HG03159 (cell line): ENCODE results near the gene ALDH1A2.
"Not testable (repeated sequence)": the region's sequence is repeated elsewhere in the genome, so short reads cannot be mapped to it uniquely, and the experiment has no call there.

Experiments used
- ATAC-seq: cut with Tn5 transposase; IDR thresholded peaks from one replicate; pipeline ENCODE4 v1.9.1; 2021; ENCODE audit warnings: mild to moderate bottlenecking, moderate library complexity; ENCODE audit not compliant: unreplicated experiment

Gene ALDH1A2

DNA sequence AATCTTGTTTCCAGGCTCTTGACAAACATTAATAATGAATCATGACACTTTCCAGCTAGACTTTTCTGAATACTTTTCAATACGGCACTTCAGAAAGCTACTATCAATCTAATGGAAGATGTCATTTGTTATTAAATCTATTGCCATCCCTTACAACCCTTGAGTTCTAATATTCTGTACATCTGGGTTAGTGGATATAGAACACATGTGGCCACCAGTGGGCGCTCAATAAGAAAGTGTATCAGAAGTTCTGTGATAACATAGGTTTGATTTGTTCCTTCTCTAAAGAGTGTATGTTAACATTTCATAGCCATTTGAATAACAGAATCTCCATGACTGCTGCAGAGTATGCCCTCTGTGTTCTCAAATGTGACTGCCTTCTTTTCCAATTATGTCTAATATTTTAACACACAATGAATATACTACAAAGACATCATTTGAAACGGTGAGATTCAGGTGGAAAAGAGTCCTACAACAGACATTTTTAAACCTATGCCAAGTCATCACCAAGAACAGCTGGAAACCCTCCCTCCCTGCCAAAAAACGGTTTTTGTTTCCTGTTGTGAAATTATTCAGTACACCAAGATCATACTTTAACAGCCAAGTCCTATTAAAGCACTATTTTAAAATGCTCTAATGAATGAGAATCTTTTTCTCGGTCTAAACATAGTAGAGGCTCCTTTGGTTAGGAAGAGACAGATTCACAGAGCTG lies 22.2 kb downstream of the ALDH1A2 start:
- no peak for ATAC-seq

DNA sequence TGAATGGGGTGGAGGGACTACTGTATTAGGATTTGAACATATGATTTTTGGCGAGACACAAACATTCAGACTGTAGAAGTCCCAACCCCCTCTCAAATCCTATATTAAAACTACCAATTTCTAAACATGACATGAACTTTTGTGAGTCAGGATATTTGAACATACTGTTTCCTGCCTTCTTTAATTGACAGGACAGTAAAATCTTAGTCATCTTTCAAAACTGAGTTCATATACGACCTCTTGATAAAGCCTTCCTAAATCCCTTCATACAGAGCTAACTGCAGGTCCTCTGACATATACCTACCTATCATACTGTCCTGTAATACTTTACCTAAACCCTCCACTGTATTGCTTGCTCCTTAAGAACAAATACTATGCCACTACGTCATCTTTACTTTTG lies 23.5 kb downstream of the ALDH1A2 start:
- no peak for ATAC-seq

- no peak for ATAC-seq
Measured at GRCh38 chr15:58040150-58040549, 25.4 kb downstream of the ALDH1A2 start.

DNA sequence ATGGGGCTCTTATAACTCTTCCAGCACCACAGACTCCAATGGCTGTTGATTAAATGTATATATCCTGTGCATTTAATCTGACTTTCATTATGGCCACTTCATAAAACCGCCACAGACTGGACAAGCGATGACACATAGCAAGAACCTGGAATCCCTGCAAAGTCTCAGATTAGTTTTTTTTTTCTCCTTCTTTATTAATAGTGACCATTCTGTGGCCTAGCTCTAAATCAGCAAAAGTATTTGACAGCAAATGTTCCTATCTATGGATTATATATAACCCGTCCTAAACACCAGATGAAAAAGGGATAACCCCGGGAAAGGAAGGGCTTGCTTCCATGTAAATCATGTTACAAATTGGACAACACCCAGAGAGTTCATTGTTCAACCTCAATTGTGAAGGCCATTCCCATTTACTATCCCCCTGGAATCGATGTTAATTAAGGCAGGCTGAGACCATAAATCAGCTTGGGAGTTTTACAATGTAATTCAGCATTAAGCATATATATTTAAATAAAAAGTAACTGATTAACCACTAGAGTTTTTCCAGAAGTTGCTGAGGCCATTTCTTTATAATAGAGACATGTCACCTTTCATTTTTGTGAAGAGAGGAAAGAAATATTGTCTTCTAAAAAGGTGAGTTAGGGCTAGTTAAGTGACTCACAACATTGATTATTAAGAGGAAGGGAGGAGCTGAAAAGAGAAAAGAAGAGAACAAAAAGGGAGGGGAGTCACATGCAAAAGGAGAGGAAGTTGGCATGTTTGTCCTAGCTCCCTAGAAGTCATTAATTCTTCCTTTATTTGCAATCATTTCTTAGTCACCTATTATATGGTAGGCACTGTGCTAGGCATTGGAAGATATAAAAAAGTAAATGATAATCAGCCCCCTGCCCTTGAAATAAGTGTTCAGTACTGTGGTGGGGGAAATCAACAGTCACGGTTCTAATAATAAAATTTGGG lies 26.2 kb downstream of the ALDH1A2 start:
- ATAC-seq: no peak

- ATAC-seq: no peak
Measured at GRCh38 chr15:58038426-58039078, 27.0 kb downstream of the ALDH1A2 start.

- no peak for ATAC-seq
Measured at GRCh38 chr15:58037723-58038301, 27.7 kb downstream of the ALDH1A2 start.

GRCh38 chr15:58036579-58036978 lies 28.9 kb downstream of the ALDH1A2 start:
- ATAC-seq: no peak

GRCh38 chr15:58028392-58028791 lies 37.1 kb downstream of the ALDH1A2 start:
- ATAC-seq: not testable (repeated sequence)

DNA sequence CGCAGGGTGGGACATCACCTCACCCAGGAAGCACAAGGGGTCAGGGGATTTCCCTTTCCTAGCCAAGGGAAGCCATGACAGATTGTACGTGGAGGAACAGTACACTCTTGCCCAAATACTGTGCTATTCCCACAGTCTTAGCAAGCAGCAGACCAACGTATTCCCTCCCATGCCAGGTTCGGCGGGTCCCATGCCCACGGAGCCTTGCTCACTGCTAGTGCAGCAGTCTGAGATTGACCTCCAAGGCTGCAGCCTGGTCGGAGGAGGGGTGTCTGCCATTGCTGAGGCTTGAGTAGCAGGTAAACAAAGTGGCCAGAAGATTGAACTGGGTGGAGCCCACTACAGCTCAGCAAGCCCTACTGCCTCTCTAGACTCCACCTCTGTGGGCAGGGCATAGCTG lies 39.0 kb downstream of the ALDH1A2 start:
- no peak for ATAC-seq

DNA sequence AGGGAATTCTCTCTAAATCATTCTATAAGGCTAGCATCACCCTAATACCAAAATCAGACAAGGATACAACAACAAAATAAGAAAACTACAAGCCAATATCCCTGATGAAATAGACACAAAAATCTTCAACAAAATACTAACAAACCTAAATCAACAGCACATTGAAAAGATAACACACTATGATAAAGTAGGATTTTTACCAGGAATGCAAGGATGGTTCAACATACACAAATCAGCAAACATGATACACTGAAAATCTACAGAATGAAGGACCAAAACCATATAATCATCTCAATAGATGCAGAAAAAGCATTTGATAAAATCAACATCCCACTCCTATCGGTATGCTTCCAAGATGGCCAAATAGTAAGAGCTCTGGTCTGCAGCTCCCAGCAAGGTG lies 39.5 kb downstream of the ALDH1A2 start:
- ATAC-seq: no peak

DNA sequence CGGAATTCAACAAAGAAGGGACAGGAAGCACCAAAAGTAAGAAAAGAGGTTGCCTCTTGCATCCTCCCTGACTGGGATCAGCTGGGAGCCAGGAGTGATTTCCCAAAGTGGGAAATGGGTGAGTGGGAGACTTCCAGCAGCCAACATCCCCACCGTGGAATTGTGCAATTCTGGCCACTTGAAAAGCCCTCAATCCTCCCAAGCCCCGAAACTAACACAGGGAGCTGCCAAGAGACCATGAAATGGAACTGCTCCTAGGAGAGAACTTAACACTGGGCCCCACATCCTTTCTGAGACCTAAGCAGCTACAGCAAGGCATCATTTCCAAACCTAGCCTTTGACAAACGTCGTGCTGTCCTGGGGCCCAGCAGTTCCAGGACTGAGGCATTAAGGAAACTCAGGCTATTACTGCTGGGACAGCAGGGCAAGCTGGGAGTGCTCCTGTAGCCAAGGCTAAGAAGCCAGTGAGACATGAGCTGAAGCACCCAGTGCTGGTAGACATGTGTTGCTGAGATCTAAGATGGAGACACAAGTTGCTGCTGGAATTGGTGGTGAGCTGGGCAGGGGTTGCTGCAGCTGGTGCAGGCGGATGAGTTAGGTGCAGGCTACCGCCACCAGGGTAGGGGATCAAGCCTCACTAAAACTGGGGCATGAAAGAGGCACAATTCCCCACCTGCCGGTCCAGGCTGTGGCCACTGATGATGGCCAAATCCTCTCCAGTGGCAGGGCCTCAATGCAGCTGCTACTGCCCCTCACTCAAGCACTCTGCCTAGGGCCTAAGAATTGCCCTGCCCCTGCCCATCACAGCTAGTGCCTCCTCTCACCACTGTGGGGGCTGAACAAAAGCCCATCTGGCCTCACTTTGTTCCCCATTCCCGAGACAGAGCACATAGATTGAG lies 43.9 kb downstream of the ALDH1A2 start:
- ATAC-seq: no peak

- ATAC-seq: no peak
Measured at GRCh38 chr15:58019503-58020376, 45.8 kb downstream of the ALDH1A2 start.

GRCh38 chr15:58017869-58018268 lies 47.6 kb downstream of the ALDH1A2 start:
- ATAC-seq: no peak

GRCh38 chr15:58016581-58017175 lies 48.8 kb downstream of the ALDH1A2 start:
- ATAC-seq: no peak

DNA sequence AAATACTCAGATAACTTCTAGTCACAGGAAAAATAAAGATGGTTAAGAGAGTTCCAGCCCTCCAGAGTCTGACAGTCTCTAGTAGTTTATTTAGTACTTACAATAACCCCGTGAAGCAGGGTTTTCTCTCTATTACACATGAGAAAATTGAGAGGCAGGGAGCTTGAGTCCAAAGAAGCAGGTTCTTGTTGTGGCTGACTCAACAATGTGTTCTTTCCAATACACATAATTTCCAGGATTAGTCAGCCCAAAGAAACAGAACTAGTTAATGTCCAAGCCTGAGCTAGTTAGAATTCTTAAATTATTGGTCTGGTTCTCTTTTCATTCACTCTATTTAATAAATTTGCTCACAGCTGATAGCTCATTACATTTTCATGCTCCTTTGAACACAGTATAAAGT lies 49.9 kb downstream of the ALDH1A2 start:
- no peak for ATAC-seq

DNA sequence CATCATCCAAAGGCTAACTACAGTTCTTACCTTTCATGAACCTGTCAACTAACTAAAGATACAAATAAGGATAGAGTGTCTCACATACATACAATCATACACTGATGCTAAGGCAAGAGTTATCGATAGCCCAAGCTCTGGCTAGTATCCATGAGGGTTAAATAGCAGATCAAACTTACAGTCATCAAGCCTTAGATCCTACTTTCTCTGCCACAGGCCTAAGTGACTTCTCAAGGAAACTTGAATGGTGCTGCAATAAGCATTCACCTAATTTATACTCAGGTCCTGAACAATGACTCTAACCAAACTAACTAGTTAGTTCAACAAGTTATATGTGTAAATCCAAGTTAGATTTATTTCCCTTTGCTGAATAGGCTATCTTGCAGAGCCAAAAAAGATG lies 51.0 kb downstream of the ALDH1A2 start:
- ATAC-seq: no peak

DNA sequence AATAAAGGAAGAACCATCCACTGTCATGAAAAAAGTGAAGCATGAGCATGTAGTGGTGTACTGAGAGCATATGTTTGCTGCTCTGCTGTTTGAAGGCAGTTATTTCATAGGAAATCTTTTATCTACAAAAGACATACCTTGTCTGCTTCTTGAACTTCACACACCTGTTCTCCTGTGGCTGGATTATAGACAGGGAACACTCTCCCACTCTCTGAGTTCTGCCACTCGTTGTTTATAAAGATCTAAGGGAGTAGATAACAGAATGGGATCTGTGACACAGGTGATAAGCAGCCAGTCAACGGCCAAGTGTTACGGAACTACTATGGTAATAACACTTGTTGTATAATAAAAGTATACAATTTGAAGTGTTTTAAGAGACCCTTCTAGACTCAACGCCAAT lies 51.5 kb downstream of the ALDH1A2 start:
- no peak for ATAC-seq

- no peak for ATAC-seq
Measured at GRCh38 chr15:58010983-58011382, 54.5 kb downstream of the ALDH1A2 start.

GRCh38 chr15:58003810-58004209 lies 61.7 kb downstream of the ALDH1A2 start:
- ATAC-seq: no peak
